H54 (cell line): ENCODE data around the gene UBAC1.

Source experiments
- DNase-seq: peaks from one replicate; pipeline ENCODE4 v3.0.0; 2011; ENCODE audit warnings: low spot score, mixed read lengths; ENCODE audit not compliant: insufficient read length
- FAIRE-seq: peaks from 3 replicates; lab custom pipeline; 2011; peaks lifted over from hg19 to GRCh38; lab: Jason Lieb, UNC
- POLR2A ChIP-seq: IDR thresholded peaks from 2 replicates; pipeline ENCODE4 v1.6.1; 2011; ENCODE audit warnings: low read depth, mild to moderate bottlenecking, low read length

Gene UBAC1

DNA sequence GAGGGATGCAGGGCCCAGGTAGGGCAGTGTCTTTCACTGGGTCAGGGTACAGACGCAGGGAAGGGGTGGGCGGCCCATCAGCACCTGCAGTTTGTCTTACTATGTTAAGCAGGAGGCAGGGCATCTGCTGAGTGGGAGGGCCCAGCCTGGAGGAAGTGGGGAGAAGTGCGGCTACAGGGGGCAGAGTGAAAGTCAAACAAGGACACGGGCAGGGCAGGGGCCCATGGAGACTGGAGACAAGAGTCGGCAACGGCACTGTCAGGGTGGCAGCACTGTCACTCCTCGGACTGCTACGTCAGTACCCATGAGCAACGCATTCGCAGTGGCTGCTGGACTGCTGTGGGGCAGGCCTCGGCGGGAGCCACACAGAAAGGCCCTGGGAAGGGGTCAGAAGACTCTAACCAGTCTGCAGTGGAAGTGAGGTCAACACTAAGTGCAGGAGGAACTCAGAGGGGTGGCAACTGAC is 73.6 kb downstream of the UBAC1 start:
- no peak for FAIRE-seq
- DNase-seq: no peak
- no peak for TF ChIP-seq POLR2A

- DNase-seq: no peak
- no peak for FAIRE-seq
- no peak for TF ChIP-seq POLR2A
These were observed 74.1 kb downstream of the UBAC1 start for GRCh38 chr9:135887021-135887507.

- no peak for TF ChIP-seq POLR2A
- DNase-seq (no peak), FAIRE-seq (no peak)
These were observed 74.8 kb downstream of the UBAC1 start for GRCh38 chr9:135886147-135886981.

DNA sequence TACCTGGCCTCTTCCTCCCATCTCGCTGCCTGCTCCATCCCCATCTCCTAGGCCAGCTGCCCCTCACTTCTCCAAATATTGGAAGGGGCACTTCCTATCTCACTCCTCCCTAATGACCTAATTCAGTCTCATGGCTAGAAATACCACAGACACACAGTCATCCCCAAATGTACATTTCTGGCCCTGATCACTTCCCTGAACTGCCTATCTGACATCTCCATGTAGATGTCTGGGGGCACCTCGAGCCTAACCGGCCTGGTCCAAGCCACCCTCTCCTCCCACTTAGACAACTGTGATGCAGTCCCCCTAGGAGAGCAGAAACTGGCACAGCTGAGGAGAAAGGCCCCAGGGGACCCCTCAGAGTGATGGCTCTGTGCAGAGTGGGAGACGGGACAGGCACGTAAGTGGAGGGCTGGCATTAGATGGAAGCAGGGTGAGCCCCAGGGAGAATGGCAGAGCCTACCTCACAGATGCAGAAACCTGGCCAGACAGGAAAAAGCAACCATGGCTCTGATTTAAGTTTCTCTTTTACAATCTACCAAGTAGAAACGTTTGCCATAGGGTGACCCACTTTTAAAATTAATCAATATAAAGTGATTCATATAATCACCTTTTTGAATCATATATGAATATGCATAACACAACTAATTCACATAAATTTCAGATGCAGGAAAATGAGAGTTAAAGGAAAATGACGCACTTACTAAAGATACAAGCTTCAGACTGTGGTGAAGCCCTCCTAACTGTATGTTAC is 75.9 kb downstream of the UBAC1 start:
- DNase-seq: no peak
- FAIRE-seq: peak; percentile 65

GRCh38 chr9:135884328-135885035 is 76.7 kb downstream of the UBAC1 start:
- no peak for TF ChIP-seq POLR2A
- DNase-seq (peak; percentile 55), FAIRE-seq (peak; percentile 68)

More for the DNA sequence above, 75.9 kb downstream of the UBAC1 start:
- TF ChIP-seq POLR2A: no peak

- FAIRE-seq (no peak), DNase-seq (no peak)
- TF ChIP-seq POLR2A: no peak
These were observed 77.6 kb downstream of the UBAC1 start for GRCh38 chr9:135883410-135884089.
